ENCODE data around the gene GABARAP.

GABARAP gene

GRCh38 chr17:7241783-7242716 lies at the start of gene GABARAP:
Gene GABARAP, minus strand, starts transcription at chr17:7242449. Its CDS starts 119 bp downstream, at chr17:7242330.
- peak; percentile 88 for DNase-seq (ENCODE audit: low spot score)

GRCh38 chr17:7290685-7291084 lies 48.4 kb upstream of the GABARAP start:
- DNase-seq (ENCODE audit: low spot score), result no peak

GRCh38 chr17:7290166-7290565 lies 47.9 kb upstream of the GABARAP start:
- DNase-seq (ENCODE audit: low spot score), result no peak

GRCh38 chr17:7289256-7290032 lies 47.2 kb upstream of the GABARAP start:
- no peak for DNase-seq (ENCODE audit: low spot score)

- DNase-seq (ENCODE audit: low spot score), result no peak
Measured at GRCh38 chr17:7285679-7286078, 43.4 kb upstream of the GABARAP start.

- DNase-seq (ENCODE audit: low spot score), result no peak
Measured at GRCh38 chr17:7284911-7285310, 42.7 kb upstream of the GABARAP start.

GRCh38 chr17:7283471-7284216 lies 41.4 kb upstream of the GABARAP start:
- DNase-seq (ENCODE audit: low spot score), result no peak

- DNase-seq (ENCODE audit: low spot score), result no peak
Measured at GRCh38 chr17:7282752-7283321, 40.6 kb upstream of the GABARAP start.

GRCh38 chr17:7281953-7282751 lies 39.9 kb upstream of the GABARAP start:
- no peak for DNase-seq (ENCODE audit: low spot score)

- peak; percentile 80 for DNase-seq (ENCODE audit: low spot score)
Measured at GRCh38 chr17:7281074-7281952, 39.1 kb upstream of the GABARAP start, which contains the start of gene SLC2A4. Gene SLC2A4, plus strand, starts transcription at chr17:7281718. Its CDS starts 217 bp downstream, at chr17:7281935.

- peak; percentile 81 for DNase-seq (ENCODE audit: low spot score)
Measured at GRCh38 chr17:7280519-7281073, 38.3 kb upstream of the GABARAP start.

- no peak for DNase-seq (ENCODE audit: low spot score)
Measured at GRCh38 chr17:7279448-7279847, 37.2 kb upstream of the GABARAP start.

- no peak for DNase-seq (ENCODE audit: low spot score)
Measured at GRCh38 chr17:7266784-7267183, 24.5 kb upstream of the GABARAP start.

GRCh38 chr17:7263801-7264078 lies 21.5 kb upstream of the GABARAP start:
- no peak for DNase-seq (ENCODE audit: low spot score)

- DNase-seq (ENCODE audit: low spot score), result no peak
Measured at GRCh38 chr17:7262935-7263800, 20.9 kb upstream of the GABARAP start.

GRCh38 chr17:7262192-7262934 lies 20.1 kb upstream of the GABARAP start, which contains the start of gene CLDN7:
Gene CLDN7, minus strand, starts transcription at chr17:7262478. Its CDS starts 435 bp downstream, at chr17:7262043.
- no peak for DNase-seq (ENCODE audit: low spot score)

- DNase-seq (ENCODE audit: low spot score), result peak; percentile 30
Measured at GRCh38 chr17:7261379-7262191, 19.3 kb upstream of the GABARAP start.
